PC-3 (cell line): ENCODE data around the gene TNFRSF17. TPM values are rescaled to one million over a fixed set of nuclear protein-coding genes. Genes with fewer than 3 reads are reported as not detected.

ENCODE experiments used
- ATAC-seq: fragments of 200-7000 bp; cut with Tn5 transposase; 2 replicates; pipeline ENCODE4 v1.9.1; 2020; ENCODE audit warnings: mild to moderate bottlenecking, moderate library complexity
- BruUV-seq: library from RNA; stranded (reverse); fragments of 400-500 nt; replicated peaks from 2 replicates; lab custom pipeline; 2021; lab: Mats Ljungman, UMichigan
- CTCF ChIA-PET: fragments of 300-600 bp; sonication (Branson Sonifier 250); formaldehyde crosslinking; loops from one replicate; lab custom pipeline; 2022; ENCODE audit warnings: antibody characterized with exemption; lab: Charles Lee
- POLR2A ChIA-PET: fragments of 300-600 bp; sonication (Branson Sonifier 250); formaldehyde crosslinking; loops from one replicate; lab custom pipeline; 2022; ENCODE audit warnings: antibody characterized with exemption; ENCODE audit not compliant: unreplicated experiment; lab: Charles Lee
- DNase-seq: peaks from one replicate; pipeline ENCODE4 v3.0.0-alpha.2; 2015
- H2AFZ ChIP-seq: fragments of 300-600 bp; sonication (generic); 2 replicates; pipeline ENCODE4 v1.6.0; 2016; ENCODE audit warnings: antibody characterized with exemption, low read length
- H3F3A ChIP-seq: fragments of 300-600 bp; sonication (generic); one replicate; pipeline ENCODE4 v1.6.0; 2017; ENCODE audit warnings: antibody characterized with exemption, low read length, control low read depth, mild to moderate bottlenecking; ENCODE audit not compliant: unreplicated experiment
- H3K27ac ChIP-seq: fragments of 300-600 bp; sonication (generic); 2 replicates; pipeline ENCODE4 v1.5.1; 2016; ENCODE audit warnings: mild to moderate bottlenecking, low read length
- H3K27me3 ChIP-seq: fragments of 300-600 bp; sonication (generic); 2 replicates; pipeline ENCODE4 v1.6.1; 2016; ENCODE audit warnings: low read length, mixed read lengths
- H3K36me3 ChIP-seq: fragments of 300-600 bp; sonication (generic); 2 replicates; pipeline ENCODE4 v1.6.1; 2016; ENCODE audit warnings: low read depth, mixed run types, low read length, mixed read lengths
- H3K4me1 ChIP-seq: fragments of 300-600 bp; sonication (generic); 2 replicates; pipeline ENCODE4 v1.5.1; 2016; ENCODE audit warnings: low read length; ENCODE audit not compliant: insufficient read depth
- H3K4me2 ChIP-seq: fragments of 300-600 bp; sonication (generic); 2 replicates; pipeline ENCODE4 v1.6.0; 2016; ENCODE audit warnings: low read length
- H3K4me3 ChIP-seq: fragments of 300-600 bp; sonication (generic); 2 replicates; pipeline ENCODE4 v1.5.1; 2016; ENCODE audit warnings: mild to moderate bottlenecking, low read length, mixed read lengths
- H3K79me2 ChIP-seq: fragments of 300-600 bp; sonication (generic); 2 replicates; pipeline ENCODE4 v1.6.1; 2017; ENCODE audit warnings: low read length, mixed read lengths
- H3K9ac ChIP-seq: fragments of 300-600 bp; sonication (generic); 2 replicates; pipeline ENCODE4 v1.6.0; 2016; ENCODE audit warnings: mild to moderate bottlenecking, low read length
- H3K9me2 ChIP-seq: fragments of 300-600 bp; sonication (generic); replicated peaks from 2 replicates; pipeline ENCODE4 v1.6.1; 2016; ENCODE audit warnings: mixed run types, low read length, mixed read lengths
- H3K9me3 ChIP-seq: fragments of 300-600 bp; sonication (generic); 2 replicates; pipeline ENCODE4 v1.6.1; 2016; ENCODE audit warnings: low read length, mixed read lengths
- H4K20me1 ChIP-seq: fragments of 300-600 bp; sonication (generic); 2 replicates; pipeline ENCODE4 v1.6.1; 2016; ENCODE audit warnings: low read length, mixed read lengths
- EZH2 ChIP-seq: fragments of 300-600 bp; sonication (generic); IDR thresholded peaks from one replicate; pipeline ENCODE4 v1.6.1; 2017; ENCODE audit warnings: antibody characterized with exemption, mild to moderate bottlenecking, low read length; ENCODE audit not compliant: unreplicated experiment
- EZH2phosphoT487 ChIP-seq: fragments of 300-600 bp; sonication (generic); IDR thresholded peaks from 2 replicates; pipeline ENCODE4 v1.6.1; 2018; ENCODE audit warnings: mild to moderate bottlenecking, antibody characterized with exemption, low read length, borderline replicate concordance
- intact Hi-C: fragments of 100-400 bp; cut with micrococcal nuclease; formaldehyde crosslinking; loops from 2 replicates; pipeline ENCODE4 v1.9.0; 2023
- total RNA-seq: library from RNA; depleted of rRNA; stranded (reverse); fragments of >200 nt; gene quantifications from 2 replicates; pipeline ENCODE4 v1.2.3, GENCODE V29; 2014; rRNA removed
- TF ChIP-seq, protein P1 (sequence below): fragments of 300-600 bp; sonication (generic); conservative IDR thresholded peaks from 2 replicates; pipeline ENCODE4 v1.5.1; 2017; ENCODE audit warnings: antibody characterized with exemption, low read depth, mild to moderate bottlenecking, low read length

Gene TNFRSF17
- total RNA-seq, 1 experiment from 2014 or later = not detected

DNA sequence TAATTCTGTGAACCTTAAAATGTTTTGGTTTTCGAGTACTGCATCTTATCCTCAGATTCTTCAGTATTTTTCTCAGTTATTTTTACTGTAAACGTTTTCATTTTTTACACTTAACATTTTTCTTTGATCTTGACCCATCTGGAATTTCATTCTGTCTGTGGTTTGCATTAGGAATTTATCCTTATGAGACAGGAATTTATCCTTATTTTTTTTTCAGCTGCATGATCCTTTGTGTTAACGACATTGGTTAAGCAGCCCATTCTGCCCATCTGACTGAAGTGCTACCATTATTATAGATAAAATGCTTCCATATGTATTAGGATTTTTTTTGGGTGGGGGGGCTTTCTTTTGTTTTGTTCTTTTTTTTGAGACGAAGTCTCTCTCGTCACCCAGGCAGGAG is 52.5 kb downstream of the TNFRSF17 start:
- Histone ChIP-seq H3K4me1 (no peaks in the 10 kb centered on the region), H3K9me3 (no peaks in the 10 kb centered on the region), H3K4me3 (no peak overlapping the region), H3K36me3 (no peaks in the 10 kb centered on the region), H3F3A (no peaks in the 10 kb centered on the region), H2AFZ (no peak overlapping the region), H3K4me2 (no peak overlapping the region), H3K9me2 (no peaks in the 10 kb centered on the region), H3K9ac (no peak overlapping the region), H3K79me2 (no peaks in the 10 kb centered on the region), H4K20me1 (no peaks in the 10 kb centered on the region), H3K27ac (no peak overlapping the region), H3K27me3 (no peaks in the 10 kb centered on the region)
- TF ChIP-seq, protein P1, sequence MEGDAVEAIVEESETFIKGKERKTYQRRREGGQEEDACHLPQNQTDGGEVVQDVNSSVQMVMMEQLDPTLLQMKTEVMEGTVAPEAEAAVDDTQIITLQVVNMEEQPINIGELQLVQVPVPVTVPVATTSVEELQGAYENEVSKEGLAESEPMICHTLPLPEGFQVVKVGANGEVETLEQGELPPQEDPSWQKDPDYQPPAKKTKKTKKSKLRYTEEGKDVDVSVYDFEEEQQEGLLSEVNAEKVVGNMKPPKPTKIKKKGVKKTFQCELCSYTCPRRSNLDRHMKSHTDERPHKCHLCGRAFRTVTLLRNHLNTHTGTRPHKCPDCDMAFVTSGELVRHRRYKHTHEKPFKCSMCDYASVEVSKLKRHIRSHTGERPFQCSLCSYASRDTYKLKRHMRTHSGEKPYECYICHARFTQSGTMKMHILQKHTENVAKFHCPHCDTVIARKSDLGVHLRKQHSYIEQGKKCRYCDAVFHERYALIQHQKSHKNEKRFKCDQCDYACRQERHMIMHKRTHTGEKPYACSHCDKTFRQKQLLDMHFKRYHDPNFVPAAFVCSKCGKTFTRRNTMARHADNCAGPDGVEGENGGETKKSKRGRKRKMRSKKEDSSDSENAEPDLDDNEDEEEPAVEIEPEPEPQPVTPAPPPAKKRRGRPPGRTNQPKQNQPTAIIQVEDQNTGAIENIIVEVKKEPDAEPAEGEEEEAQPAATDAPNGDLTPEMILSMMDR = no peak
- TF ChIP-seq EZH2 (no peak), EZH2phosphoT487 (no peak)
- ChIA-PET CTCF (no interaction called here), POLR2A (no interaction called here)
- DNase-seq = no peak
- no peak for ATAC-seq
- BruUV-seq = no TSS peak
- intact Hi-C loops = no loop called here

Other genes starting within 250 kb of the TNFRSF17 start
- gene TXNDC11, start 222.4 kb upstream of the TNFRSF17 start, total RNA-seq = 20.2 and 26.6 TPM in 2 replicates
- 21.2 and 26.4 TPM in 2 replicates for gene ZC3H7A, start 168.0 kb upstream of the TNFRSF17 start, total RNA-seq
- gene RSL1D1, start 113.7 kb upstream of the TNFRSF17 start, total RNA-seq = 75.9 and 105 TPM in 2 replicates
- 67.9 and 84.0 TPM in 2 replicates for gene GSPT1, start 49.3 kb upstream of the TNFRSF17 start, total RNA-seq
- gene NPIPB2, start 23.2 kb upstream of the TNFRSF17 start, total RNA-seq = 2.4 and 2.8 TPM in 2 replicates
- 5.2 and 10.5 TPM in 2 replicates for gene SNX29, start 11.5 kb downstream of the TNFRSF17 start, total RNA-seq